ENCODE results near the gene SLC26A2.
A peak's percentile ranks its signal among the peaks of the same experiment; 100 is the strongest.

The SLC26A2 gene

GRCh38 chr5:149960272-149961185 lies at the start of gene SLC26A2:
SLC26A2 (plus strand) TSS chr5:149960758; CDS start chr5:149977653, 16,895 bp downstream.
- DNase-seq (ENCODE audit: low read depth) = peak; percentile 98
- TF ChIP-seq CTCF (IDR thresholded peaks at IDR 0.05; ENCODE audit: low read length, missing control alignments) = no peak
- H3K4me3 ChIP-seq (replicated peaks; ENCODE audit: low read depth, low read length) = peak within 1 kb of the TSS; percentile 78

DNA sequence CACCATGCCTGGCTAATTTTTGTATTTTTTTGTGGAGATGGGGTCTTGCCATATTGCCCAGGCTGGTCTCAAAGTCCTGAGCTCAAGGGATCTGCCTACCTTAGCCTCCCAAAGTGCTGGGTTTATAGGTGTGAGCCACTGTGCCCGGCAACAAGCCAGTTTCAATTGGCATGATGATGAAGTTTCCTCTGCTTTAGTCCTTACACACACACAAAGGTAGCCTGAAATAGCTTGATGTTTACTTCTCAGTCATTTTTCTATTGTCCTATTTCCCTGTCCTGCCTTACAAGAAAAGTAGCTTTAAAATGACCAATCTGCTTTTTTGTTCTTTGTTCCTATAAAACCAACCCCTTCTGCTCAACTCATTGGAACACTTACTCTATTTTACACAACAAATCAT lies 49.5 kb upstream of the SLC26A2 start:
- no peak for DNase-seq (ENCODE audit: low read depth)
- H3K4me3 ChIP-seq (replicated peaks; ENCODE audit: low read depth, low read length) = no peak overlapping the region
- no peak for TF ChIP-seq CTCF (IDR thresholded peaks at IDR 0.05; ENCODE audit: low read length, missing control alignments)

- no peak overlapping the region for H3K4me3 ChIP-seq (replicated peaks; ENCODE audit: low read depth, low read length)
- DNase-seq (ENCODE audit: low read depth) = no peak
- TF ChIP-seq CTCF (IDR thresholded peaks at IDR 0.05; ENCODE audit: low read length, missing control alignments) = no peak
These were observed 48.2 kb upstream of the SLC26A2 start for GRCh38 chr5:149912226-149912871.

GRCh38 chr5:149913436-149914419 lies 46.8 kb upstream of the SLC26A2 start:
- no peak for TF ChIP-seq CTCF (IDR thresholded peaks at IDR 0.05; ENCODE audit: low read length, missing control alignments)
- DNase-seq (ENCODE audit: low read depth) = no peak
- H3K4me3 ChIP-seq (replicated peaks; ENCODE audit: low read depth, low read length) = no peak overlapping the region

- no peak for DNase-seq (ENCODE audit: low read depth)
- TF ChIP-seq CTCF (IDR thresholded peaks at IDR 0.05; ENCODE audit: low read length, missing control alignments) = no peak
- H3K4me3 ChIP-seq (replicated peaks; ENCODE audit: low read depth, low read length) = no peak overlapping the region
These were observed 44.9 kb upstream of the SLC26A2 start for GRCh38 chr5:149915392-149916260.

Data from fibroblast of pulmonary artery (primary cell).